GM18498 (cell line): Measurements from ENCODE around the gene KCNJ4.
"Not testable (repeated sequence)": the region's sequence is repeated elsewhere in the genome, so short reads cannot be mapped to it uniquely, and the experiment has no call there.

Experiments used
- ATAC-seq: cut with Tn5 transposase; IDR thresholded peaks from one replicate; pipeline ENCODE4 v1.9.1; 2021; ENCODE audit warnings: mild to moderate bottlenecking, moderate library complexity; ENCODE audit not compliant: unreplicated experiment

KCNJ4 gene

GRCh38 chr22:38394929-38395624, 59.9 kb downstream of the KCNJ4 start:
- ATAC-seq = not testable (repeated sequence)

DNA sequence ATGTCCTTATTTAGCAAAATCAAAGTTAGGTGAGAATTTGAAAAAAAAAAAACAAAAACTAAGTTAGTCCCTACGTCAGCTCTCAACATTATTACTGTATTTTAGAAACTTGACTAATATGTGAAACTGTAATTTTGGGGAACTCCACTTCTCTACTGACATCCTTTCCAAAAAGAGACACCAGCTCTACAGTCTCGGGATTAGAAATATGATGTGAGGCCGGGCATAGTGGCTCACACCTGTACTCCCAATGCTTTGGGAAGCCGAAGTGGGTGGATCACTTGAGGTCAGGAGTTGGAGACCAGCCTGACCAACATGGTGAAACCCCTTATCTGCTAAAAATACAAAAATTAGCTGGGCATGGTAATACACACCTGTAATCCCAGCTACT, 65.6 kb downstream of the KCNJ4 start:
- not testable (repeated sequence) for ATAC-seq

DNA sequence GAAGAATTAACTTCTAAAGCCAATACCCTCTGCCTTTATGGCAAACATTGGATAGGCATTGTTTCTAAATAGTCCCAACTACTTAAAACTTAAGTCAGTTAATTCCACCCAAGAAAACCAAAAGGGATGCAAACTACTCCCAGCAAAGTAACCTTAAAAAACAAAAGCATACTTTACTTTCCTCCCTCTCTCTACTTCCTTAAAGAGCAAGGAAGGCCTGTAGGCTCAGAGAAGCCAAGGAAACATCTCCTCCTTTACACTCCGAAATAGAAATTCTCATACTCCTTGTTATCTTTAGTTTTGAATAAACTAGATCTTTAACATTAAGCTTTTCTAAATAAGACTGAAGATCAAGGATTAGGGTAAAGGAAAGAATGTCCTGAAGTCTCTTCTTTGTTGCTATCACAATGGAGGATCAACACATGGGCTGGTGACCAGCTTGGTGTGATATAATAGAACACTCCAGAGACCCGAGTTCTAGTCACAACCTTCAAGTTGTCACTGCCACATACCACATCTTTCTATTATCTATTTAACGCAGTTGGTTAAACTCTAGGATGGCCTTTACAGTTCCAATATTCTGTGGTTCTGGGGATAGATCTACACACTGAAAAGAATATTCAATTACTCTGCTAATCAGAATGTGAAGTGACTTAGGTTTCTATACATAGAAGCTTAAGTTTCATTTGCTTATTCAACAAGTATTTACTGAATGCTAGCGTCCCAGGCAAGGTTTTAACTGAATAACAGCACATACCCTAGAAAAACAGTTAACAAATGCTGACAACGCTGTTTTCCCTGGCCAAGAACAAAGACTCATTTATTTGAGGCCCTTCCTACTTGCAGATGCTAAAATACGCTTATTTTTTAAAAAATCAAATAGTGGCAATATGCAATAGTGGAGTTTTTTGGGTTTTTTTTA, 66.2 kb downstream of the KCNJ4 start:
- ATAC-seq = not testable (repeated sequence)

- not testable (repeated sequence) for ATAC-seq
Measured at GRCh38 chr22:38386918-38387317, 68.1 kb downstream of the KCNJ4 start.

DNA sequence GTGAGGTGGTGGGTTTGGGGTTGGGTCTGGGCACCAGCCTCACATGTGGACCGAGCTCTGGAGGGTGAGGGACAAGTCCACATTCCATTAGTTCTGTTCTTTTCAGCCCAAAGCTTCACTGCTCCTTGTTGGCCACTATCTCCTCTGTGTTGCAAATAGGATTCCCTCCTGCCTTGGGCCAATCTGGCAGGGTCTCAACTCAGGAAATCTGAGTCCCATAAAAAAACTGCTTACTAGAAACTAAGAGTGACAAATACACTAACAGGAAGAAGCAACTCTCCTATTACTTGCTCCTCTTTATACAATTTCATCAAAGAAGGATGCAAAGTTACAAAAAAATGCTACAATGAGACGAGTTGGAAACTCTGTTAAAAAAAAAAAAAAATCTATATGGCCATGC, 71.6 kb downstream of the KCNJ4 start:
- ATAC-seq = no peak

GRCh38 chr22:38381371-38381770, 73.6 kb downstream of the KCNJ4 start:
- ATAC-seq = not testable (repeated sequence)
